Measurements from ENCODE around the gene AP2B1.

Gene AP2B1

DNA sequence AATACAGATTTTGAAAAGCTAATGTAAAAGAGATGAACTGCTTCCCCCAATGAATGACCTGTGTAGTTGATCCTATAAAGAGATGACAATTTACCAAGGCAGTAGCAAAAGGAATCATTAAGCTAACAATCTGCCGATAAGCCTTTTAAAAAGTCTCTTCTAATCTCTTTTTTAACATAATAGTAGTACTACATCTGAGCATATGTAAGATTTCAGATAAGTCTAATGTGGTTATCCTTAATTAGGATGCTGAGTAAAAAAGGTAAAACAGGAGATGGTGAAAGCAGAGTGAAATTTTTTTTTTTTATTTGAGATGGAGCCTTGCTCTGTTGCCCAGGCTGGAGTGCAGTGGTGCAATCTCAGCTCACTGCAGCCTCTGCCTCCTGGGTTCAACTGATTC lies 118.1 kb downstream of the AP2B1 start:
- TF ChIP-seq YY1 (IDR thresholded peaks at IDR 0.05; ENCODE audit: low read depth) (no peak), FOXM1 (IDR thresholded peaks at IDR 0.05; ENCODE audit: borderline replicate concordance, low read depth) (no peak), EGR1 (IDR thresholded peaks at IDR 0.05) (no peak), EP300 (IDR thresholded peaks at IDR 0.05; ENCODE audit: borderline replicate concordance) (no peak), TCF12 (IDR thresholded peaks at IDR 0.05; ENCODE audit: low read depth) (no peak), CREB1 (IDR thresholded peaks at IDR 0.05; ENCODE audit: low read depth) (no peak), TEAD4 (IDR thresholded peaks at IDR 0.05) (no peak), CEBPB (IDR thresholded peaks at IDR 0.05) (no peak), RAD21 (IDR thresholded peaks at IDR 0.05; ENCODE audit: low read depth) (no peak), TAF1 (IDR thresholded peaks at IDR 0.05; ENCODE audit: low read depth) (no peak), USF1 (IDR thresholded peaks at IDR 0.05) (no peak), NFIC (IDR thresholded peaks at IDR 0.05) (no peak), ZBTB7A (IDR thresholded peaks at IDR 0.05; ENCODE audit: low read depth) (no peak)
- TF ChIP-seq, protein P1, sequence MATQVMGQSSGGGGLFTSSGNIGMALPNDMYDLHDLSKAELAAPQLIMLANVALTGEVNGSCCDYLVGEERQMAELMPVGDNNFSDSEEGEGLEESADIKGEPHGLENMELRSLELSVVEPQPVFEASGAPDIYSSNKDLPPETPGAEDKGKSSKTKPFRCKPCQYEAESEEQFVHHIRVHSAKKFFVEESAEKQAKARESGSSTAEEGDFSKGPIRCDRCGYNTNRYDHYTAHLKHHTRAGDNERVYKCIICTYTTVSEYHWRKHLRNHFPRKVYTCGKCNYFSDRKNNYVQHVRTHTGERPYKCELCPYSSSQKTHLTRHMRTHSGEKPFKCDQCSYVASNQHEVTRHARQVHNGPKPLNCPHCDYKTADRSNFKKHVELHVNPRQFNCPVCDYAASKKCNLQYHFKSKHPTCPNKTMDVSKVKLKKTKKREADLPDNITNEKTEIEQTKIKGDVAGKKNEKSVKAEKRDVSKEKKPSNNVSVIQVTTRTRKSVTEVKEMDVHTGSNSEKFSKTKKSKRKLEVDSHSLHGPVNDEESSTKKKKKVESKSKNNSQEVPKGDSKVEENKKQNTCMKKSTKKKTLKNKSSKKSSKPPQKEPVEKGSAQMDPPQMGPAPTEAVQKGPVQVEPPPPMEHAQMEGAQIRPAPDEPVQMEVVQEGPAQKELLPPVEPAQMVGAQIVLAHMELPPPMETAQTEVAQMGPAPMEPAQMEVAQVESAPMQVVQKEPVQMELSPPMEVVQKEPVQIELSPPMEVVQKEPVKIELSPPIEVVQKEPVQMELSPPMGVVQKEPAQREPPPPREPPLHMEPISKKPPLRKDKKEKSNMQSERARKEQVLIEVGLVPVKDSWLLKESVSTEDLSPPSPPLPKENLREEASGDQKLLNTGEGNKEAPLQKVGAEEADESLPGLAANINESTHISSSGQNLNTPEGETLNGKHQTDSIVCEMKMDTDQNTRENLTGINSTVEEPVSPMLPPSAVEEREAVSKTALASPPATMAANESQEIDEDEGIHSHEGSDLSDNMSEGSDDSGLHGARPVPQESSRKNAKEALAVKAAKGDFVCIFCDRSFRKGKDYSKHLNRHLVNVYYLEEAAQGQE (IDR thresholded peaks at IDR 0.05; ENCODE audit: low read depth) = no peak
- TF ChIP-seq, protein P2, sequence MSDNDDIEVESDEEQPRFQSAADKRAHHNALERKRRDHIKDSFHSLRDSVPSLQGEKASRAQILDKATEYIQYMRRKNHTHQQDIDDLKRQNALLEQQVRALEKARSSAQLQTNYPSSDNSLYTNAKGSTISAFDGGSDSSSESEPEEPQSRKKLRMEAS (IDR thresholded peaks at IDR 0.05) = no peak

DNA sequence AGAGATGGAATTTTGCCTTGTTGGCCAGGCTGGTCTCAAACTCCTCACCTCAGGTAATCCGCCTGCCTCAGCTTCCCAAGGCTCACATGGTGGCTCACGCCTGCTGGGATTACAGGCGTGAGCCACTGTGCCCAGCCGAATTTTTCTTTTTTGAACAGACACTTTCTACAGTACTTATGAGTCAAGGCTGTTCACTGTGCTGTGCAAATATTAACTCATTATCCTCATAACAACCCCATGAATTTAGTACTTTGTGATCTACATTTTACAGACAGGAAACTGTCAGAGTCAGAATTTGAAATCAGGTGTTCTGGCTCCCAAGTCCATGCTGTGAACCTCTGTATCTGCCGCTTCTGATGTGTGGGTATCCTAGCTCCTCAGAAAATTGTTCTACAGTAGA lies 118.6 kb downstream of the AP2B1 start:
- no peak for TF ChIP-seq TCF12 (IDR thresholded peaks at IDR 0.05; ENCODE audit: low read depth)
- no peak for TF ChIP-seq CREB1 (IDR thresholded peaks at IDR 0.05; ENCODE audit: low read depth)
- TF ChIP-seq YY1 (IDR thresholded peaks at IDR 0.05; ENCODE audit: low read depth) = no peak
- TF ChIP-seq RAD21 (IDR thresholded peaks at IDR 0.05; ENCODE audit: low read depth) = no peak
- TF ChIP-seq EP300 (IDR thresholded peaks at IDR 0.05; ENCODE audit: borderline replicate concordance) = no peak
- TF ChIP-seq TEAD4 (IDR thresholded peaks at IDR 0.05) = no peak
- no peak for TF ChIP-seq TAF1 (IDR thresholded peaks at IDR 0.05; ENCODE audit: low read depth)
- TF ChIP-seq, protein P1 (IDR thresholded peaks at IDR 0.05; ENCODE audit: low read depth) = no peak
- TF ChIP-seq NFIC (IDR thresholded peaks at IDR 0.05) = no peak
- TF ChIP-seq ZBTB7A (IDR thresholded peaks at IDR 0.05; ENCODE audit: low read depth) = no peak
- no peak for TF ChIP-seq USF1 (IDR thresholded peaks at IDR 0.05)
- no peak for TF ChIP-seq CEBPB (IDR thresholded peaks at IDR 0.05)
- TF ChIP-seq, protein P2 (IDR thresholded peaks at IDR 0.05) = no peak
- TF ChIP-seq FOXM1 (IDR thresholded peaks at IDR 0.05; ENCODE audit: borderline replicate concordance, low read depth) = no peak
- TF ChIP-seq EGR1 (IDR thresholded peaks at IDR 0.05) = no peak

DNA sequence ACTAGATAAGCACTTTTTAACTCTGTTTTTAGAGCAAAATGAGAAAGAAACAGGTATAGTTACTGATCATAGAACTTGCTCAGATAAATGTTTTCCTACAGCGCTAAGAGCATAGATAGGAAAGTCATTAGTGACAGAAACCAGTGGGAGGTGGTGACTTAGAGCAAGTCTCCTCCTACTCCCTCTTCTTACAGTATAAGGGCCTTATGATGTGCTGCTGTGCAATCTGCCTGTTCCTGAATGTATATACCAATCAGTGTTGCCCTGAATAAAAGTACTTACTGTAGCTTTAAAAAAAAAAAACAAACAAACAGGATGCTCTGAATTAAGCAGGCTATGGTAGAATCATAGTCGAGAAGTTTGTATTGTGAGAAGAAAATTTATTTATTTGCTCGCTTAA lies 121.0 kb downstream of the AP2B1 start:
- no peak for TF ChIP-seq EGR1 (IDR thresholded peaks at IDR 0.05)
- no peak for TF ChIP-seq TAF1 (IDR thresholded peaks at IDR 0.05; ENCODE audit: low read depth)
- no peak for TF ChIP-seq EP300 (IDR thresholded peaks at IDR 0.05; ENCODE audit: borderline replicate concordance)
- TF ChIP-seq, protein P2 (IDR thresholded peaks at IDR 0.05) = no peak
- no peak for TF ChIP-seq TCF12 (IDR thresholded peaks at IDR 0.05; ENCODE audit: low read depth)
- TF ChIP-seq, protein P1 (IDR thresholded peaks at IDR 0.05; ENCODE audit: low read depth) = no peak
- TF ChIP-seq CREB1 (IDR thresholded peaks at IDR 0.05; ENCODE audit: low read depth) = no peak
- no peak for TF ChIP-seq TEAD4 (IDR thresholded peaks at IDR 0.05)
- TF ChIP-seq NFIC (IDR thresholded peaks at IDR 0.05) = no peak
- TF ChIP-seq USF1 (IDR thresholded peaks at IDR 0.05) = no peak
- no peak for TF ChIP-seq YY1 (IDR thresholded peaks at IDR 0.05; ENCODE audit: low read depth)

DNA sequence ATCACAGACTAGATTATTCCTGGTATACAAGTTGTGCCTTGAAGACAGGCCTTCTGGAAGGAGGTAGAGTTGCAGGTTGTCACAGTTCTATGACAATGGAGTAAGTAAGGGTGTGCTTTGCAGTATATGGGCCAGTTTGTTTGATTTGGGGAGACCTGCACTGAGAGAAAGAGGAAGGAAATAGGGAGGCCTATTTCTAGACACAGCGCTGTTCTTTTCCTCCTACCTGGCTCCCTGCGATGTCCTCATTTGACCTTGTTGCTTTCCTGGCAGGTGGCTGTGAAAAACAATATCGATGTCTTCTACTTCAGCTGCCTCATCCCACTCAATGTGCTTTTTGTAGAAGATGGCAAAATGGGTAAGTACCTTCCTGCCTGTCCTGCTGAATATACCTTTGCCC lies 121.8 kb downstream of the AP2B1 start:
- TF ChIP-seq CREB1 (IDR thresholded peaks at IDR 0.05; ENCODE audit: low read depth) (no peak), TEAD4 (IDR thresholded peaks at IDR 0.05) (no peak), FOXM1 (IDR thresholded peaks at IDR 0.05; ENCODE audit: borderline replicate concordance, low read depth) (no peak), YY1 (IDR thresholded peaks at IDR 0.05; ENCODE audit: low read depth) (no peak), USF1 (IDR thresholded peaks at IDR 0.05) (no peak), CEBPB (IDR thresholded peaks at IDR 0.05) (no peak), TAF1 (IDR thresholded peaks at IDR 0.05; ENCODE audit: low read depth) (no peak), TCF12 (IDR thresholded peaks at IDR 0.05; ENCODE audit: low read depth) (no peak), EGR1 (IDR thresholded peaks at IDR 0.05) (no peak), RAD21 (IDR thresholded peaks at IDR 0.05; ENCODE audit: low read depth) (no peak), ZBTB7A (IDR thresholded peaks at IDR 0.05; ENCODE audit: low read depth) (no peak)
- TF ChIP-seq, protein P1 (IDR thresholded peaks at IDR 0.05; ENCODE audit: low read depth) = no peak
- TF ChIP-seq, protein P2 (IDR thresholded peaks at IDR 0.05) = no peak

All from Ishikawa (cell line).